ENCODE results near the gene FBXW7. TPM values are rescaled to one million over a fixed set of nuclear protein-coding genes. Genes with fewer than 3 reads are reported as not detected.

FBXW7 gene
- total and polyA plus RNA-seq, 2 of the 13 experiments (the other 11 are each of a cell fraction or from before 2014, with no cell fraction given), result 5.0 to 40.9 TPM

DNA sequence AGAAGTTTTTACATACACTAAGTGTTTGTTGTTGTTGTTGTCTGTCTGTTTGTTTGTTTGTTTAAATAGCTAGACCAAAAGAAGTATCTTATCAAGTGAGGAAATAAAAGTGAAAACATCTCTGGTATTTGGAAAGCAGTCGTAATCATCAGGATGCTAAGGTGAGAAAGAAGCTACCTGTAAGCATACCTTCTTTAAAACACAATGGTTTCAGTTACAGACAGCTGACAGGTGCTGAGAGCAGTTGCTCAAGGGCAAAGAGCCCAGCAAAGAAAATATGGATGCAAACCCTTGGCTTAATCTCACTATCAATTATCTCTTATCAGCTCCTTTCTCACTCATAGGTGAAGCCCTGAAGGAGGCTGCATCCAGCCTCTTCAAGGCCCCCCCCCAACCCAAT lies 42.8 kb upstream of the FBXW7 start (continued):
- TF ChIP-seq, protein P1, sequence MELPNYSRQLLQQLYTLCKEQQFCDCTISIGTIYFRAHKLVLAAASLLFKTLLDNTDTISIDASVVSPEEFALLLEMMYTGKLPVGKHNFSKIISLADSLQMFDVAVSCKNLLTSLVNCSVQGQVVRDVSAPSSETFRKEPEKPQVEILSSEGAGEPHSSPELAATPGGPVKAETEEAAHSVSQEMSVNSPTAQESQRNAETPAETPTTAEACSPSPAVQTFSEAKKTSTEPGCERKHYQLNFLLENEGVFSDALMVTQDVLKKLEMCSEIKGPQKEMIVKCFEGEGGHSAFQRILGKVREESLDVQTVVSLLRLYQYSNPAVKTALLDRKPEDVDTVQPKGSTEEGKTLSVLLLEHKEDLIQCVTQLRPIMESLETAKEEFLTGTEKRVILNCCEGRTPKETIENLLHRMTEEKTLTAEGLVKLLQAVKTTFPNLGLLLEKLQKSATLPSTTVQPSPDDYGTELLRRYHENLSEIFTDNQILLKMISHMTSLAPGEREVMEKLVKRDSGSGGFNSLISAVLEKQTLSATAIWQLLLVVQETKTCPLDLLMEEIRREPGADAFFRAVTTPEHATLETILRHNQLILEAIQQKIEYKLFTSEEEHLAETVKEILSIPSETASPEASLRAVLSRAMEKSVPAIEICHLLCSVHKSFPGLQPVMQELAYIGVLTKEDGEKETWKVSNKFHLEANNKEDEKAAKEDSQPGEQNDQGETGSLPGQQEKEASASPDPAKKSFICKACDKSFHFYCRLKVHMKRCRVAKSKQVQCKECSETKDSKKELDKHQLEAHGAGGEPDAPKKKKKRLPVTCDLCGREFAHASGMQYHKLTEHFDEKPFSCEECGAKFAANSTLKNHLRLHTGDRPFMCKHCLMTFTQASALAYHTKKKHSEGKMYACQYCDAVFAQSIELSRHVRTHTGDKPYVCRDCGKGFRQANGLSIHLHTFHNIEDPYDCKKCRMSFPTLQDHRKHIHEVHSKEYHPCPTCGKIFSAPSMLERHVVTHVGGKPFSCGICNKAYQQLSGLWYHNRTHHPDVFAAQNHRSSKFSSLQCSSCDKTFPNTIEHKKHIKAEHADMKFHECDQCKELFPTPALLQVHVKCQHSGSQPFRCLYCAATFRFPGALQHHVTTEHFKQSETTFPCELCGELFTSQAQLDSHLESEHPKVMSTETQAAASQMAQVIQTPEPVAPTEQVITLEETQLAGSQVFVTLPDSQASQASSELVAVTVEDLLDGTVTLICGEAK (IDR thresholded peaks at IDR 0.05), result no peak
- TF ChIP-seq, protein P1 (CRISPR knock-in tag; IDR thresholded peaks at IDR 0.05), result no peak

DNA sequence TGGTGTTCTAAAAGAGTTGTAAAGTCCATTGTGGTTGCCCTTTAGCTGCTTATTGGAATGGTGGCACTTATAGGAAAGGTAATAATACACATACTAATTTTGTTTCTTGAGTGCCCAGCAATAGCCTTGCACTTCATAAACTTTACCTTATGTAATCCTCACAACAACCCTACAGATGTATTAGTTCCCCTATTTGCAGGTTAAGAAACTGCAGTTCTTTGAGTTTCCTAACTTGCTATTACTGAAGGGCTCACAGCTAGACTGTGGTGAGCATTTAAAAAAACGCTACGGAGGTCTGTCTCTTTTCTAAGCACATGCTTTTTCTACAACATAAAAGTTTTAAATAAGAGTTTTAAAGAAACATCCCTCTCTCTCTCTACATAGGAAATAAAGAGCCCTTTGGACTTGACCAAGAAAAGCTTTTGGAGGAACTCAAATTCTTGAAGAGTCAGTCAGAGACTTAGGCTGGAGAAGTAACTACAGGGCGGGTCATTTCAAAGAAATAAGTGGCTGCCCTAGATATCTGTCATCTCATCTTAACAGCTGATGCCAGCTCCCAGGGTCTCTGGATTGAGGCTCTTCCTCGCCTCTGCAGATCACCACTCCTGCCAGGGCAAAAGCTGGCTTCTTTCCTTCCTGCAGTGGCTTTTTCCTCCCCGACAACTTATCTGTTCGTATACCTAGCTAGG lies 42.0 kb upstream of the FBXW7 start:
- CTCF ChIA-PET (ENCODE audit: low intra/inter-chr PET ratio, low total read pairs), result no interaction called here
- H3K9me3 ChIP-seq (ENCODE audit: low read length), result no peaks in the 10 kb centered on the region
- in situ Hi-C loops (cut with HindIII; ENCODE audit: extremely low pct_ligation_motif_present, low pct_unique_long_range_greater_than_20kb), result no loop called here
- TF ChIP-seq ZNF883 (CRISPR knock-in tag; IDR thresholded peaks at IDR 0.05; ENCODE audit: not compliant biosample characterization), result no peak
- TF ChIP-seq, protein P2, sequence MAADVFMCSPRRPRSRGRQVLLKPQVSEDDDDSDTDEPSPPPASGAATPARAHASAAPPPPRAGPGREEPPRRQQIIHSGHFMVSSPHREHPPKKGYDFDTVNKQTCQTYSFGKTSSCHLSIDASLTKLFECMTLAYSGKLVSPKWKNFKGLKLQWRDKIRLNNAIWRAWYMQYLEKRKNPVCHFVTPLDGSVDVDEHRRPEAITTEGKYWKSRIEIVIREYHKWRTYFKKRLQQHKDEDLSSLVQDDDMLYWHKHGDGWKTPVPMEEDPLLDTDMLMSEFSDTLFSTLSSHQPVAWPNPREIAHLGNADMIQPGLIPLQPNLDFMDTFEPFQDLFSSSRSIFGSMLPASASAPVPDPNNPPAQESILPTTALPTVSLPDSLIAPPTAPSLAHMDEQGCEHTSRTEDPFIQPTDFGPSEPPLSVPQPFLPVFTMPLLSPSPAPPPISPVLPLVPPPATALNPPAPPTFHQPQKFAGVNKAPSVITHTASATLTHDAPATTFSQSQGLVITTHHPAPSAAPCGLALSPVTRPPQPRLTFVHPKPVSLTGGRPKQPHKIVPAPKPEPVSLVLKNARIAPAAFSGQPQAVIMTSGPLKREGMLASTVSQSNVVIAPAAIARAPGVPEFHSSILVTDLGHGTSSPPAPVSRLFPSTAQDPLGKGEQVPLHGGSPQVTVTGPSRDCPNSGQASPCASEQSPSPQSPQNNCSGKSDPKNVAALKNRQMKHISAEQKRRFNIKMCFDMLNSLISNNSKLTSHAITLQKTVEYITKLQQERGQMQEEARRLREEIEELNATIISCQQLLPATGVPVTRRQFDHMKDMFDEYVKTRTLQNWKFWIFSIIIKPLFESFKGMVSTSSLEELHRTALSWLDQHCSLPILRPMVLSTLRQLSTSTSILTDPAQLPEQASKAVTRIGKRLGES (CRISPR knock-in tag; IDR thresholded peaks at IDR 0.05; ENCODE audit: borderline replicate concordance), result no peak
- no peak for TF ChIP-seq NBN (conservative IDR thresholded peaks at IDR 0.05)
- no peak for TF ChIP-seq STAT5B (CRISPR knock-in tag; IDR thresholded peaks at IDR 0.05)
- TF ChIP-seq ZNF296 (CRISPR knock-in tag; conservative IDR thresholded peaks at IDR 0.05), result no peak
- no peak for TF ChIP-seq GABPA (IDR thresholded peaks at IDR 0.05; ENCODE audit: low read depth, low read length)
- no peak for TF ChIP-seq GABPA (CRISPR knock-in tag; IDR thresholded peaks at IDR 0.05; ENCODE audit: low read depth)
- no peak for TF ChIP-seq ZMYM2 (CRISPR knock-in tag; IDR thresholded peaks at IDR 0.05)
- TF ChIP-seq, protein P3, sequence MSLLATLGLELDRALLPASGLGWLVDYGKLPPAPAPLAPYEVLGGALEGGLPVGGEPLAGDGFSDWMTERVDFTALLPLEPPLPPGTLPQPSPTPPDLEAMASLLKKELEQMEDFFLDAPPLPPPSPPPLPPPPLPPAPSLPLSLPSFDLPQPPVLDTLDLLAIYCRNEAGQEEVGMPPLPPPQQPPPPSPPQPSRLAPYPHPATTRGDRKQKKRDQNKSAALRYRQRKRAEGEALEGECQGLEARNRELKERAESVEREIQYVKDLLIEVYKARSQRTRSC (CRISPR knock-in tag; IDR thresholded peaks at IDR 0.05; ENCODE audit: low read depth), result no peak

More for the DNA sequence above, 42.0 kb upstream of the FBXW7 start:
- H3K79me2 ChIP-seq (ENCODE audit: insufficient read depth, low read length), result no peaks in the 10 kb centered on the region
- FAIRE-seq (no peak), ATAC-seq (no peak), DNase-seq (ENCODE audit: low spot score) (no peak)
- peaks cover 0 to 4% of the 10 kb centered on the region in 2 experiments; a peak in 2 of 5 replicates for H3K27me3 ChIP-seq (ENCODE audit: control insufficient read depth in 1 of 2, insufficient read depth in 2 of 2, low read length in 2 of 2)
- 49% methylated on average over 6 of the region's 6 CpGs for WGBS (ENCODE audit: low lambda C conversion rate)
- POLR2A ChIA-PET, result no interaction called here
- peaks cover 32% of the 10 kb centered on the region for H3K4me1 ChIP-seq (ENCODE audit: insufficient read depth, low read length)
- no peaks in the 10 kb centered on the region for H3K36me3 ChIP-seq (replicated peaks in 1 of 2; ENCODE audit: control insufficient read depth in 1 of 2, insufficient read depth in 2 of 2, low read length in 2 of 2)
- no peak overlapping the region for H3K9ac ChIP-seq (ENCODE audit: insufficient read depth, low read depth, low read length)
- intact Hi-C loops (cut with micrococcal nuclease; ENCODE audit: unreplicated experiment), result no loop called here
- H3K27ac ChIP-seq (ENCODE audit: extremely low read length, insufficient read depth, low read length), result no peak overlapping the region
- no peak overlapping the region for H3K4me2 ChIP-seq (ENCODE audit: low read depth, low read length)
- no peak overlapping the region for H3K4me3 ChIP-seq (replicated peaks in 1 of 3; ENCODE audit: insufficient read depth in 1 of 3, low read depth in 2 of 3, low read length in 3 of 3)
- H4K20me1 ChIP-seq (ENCODE audit: insufficient read depth, low read length), result no peaks in the 10 kb centered on the region
- no TSS peak for BruUV-seq (replicated peaks)
- H2AFZ ChIP-seq (ENCODE audit: low read length), result no peak overlapping the region

Measured in HepG2 (cell line).